HG03095 (cell line): ENCODE measurements around the gene SLC22A15.
"Not testable (repeated sequence)": the region's sequence is repeated elsewhere in the genome, so short reads cannot be mapped to it uniquely, and the experiment has no call there.

Source experiments
- ATAC-seq: cut with Tn5 transposase; IDR thresholded peaks from one replicate; pipeline ENCODE4 v1.9.1; 2021; ENCODE audit warnings: moderate library complexity; ENCODE audit not compliant: unreplicated experiment

Gene SLC22A15

GRCh38 chr1:116031302-116031835, 55.1 kb downstream of the SLC22A15 start:
- no peak for ATAC-seq

DNA sequence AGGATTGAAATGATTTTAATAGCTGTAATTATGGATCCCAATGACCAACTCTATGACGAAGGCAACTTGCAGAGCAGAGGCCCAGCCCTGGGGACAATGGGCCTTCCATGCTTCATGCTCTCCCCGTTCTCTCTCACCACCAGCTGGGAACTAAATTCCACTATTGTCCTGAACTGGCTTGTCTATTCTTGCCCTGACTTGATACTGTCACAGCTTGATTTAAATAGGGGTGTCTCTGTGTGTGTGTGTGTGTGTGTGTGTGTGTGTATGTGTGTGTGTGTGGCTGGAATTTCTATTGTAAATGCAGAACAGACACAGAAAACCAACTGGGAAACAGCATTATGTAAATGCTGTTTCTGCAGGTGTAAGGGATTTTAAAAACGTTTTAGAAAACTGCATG, 57.0 kb downstream of the SLC22A15 start:
- ATAC-seq, result no peak

- ATAC-seq, result no peak
Observed at GRCh38 chr1:116036255-116036654, 59.9 kb downstream of the SLC22A15 start.

DNA sequence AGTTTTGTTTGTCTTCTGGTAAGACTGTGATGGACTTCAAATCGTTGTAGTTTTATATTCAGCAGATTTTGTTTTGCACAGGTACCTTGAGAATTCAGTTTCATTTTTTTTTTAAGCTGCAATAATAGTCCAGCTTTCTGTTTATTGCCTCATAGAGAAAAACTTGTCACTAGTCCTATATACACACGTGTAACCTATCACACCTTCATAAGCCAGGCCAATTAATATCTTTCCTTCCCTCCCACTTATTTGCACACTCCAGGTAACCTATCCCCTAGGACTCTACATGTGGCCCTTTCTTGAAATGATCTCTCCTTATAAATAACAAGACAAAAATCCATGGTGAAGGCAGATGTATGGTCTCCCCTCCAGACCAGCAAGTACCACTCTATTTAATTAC, 62.4 kb downstream of the SLC22A15 start:
- no peak for ATAC-seq

GRCh38 chr1:116044071-116044470, 67.8 kb downstream of the SLC22A15 start:
- ATAC-seq, result no peak

- ATAC-seq, result not testable (repeated sequence)
Observed at GRCh38 chr1:116046933-116047332, 70.6 kb downstream of the SLC22A15 start.

GRCh38 chr1:116051896-116052295, 75.6 kb downstream of the SLC22A15 start:
- not testable (repeated sequence) for ATAC-seq

DNA sequence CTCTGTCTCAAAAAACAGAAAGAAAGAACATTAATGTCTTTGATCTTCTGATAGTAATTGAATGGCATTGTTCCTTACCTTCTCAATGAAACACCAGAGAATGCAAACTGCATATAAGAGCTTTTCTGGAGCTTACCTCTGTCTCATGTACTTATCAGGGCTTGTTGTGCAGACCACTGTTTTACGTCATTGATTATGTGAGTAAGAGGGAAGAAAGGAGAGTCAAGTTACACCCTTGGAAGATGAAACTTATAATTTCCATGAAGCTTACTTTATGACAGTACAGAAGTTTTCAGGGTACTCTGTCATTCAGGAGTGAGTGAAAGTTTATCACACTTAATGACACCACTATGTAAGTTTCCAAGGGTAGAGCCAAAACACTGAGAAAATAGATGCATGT, 85.9 kb downstream of the SLC22A15 start:
- no peak for ATAC-seq

DNA sequence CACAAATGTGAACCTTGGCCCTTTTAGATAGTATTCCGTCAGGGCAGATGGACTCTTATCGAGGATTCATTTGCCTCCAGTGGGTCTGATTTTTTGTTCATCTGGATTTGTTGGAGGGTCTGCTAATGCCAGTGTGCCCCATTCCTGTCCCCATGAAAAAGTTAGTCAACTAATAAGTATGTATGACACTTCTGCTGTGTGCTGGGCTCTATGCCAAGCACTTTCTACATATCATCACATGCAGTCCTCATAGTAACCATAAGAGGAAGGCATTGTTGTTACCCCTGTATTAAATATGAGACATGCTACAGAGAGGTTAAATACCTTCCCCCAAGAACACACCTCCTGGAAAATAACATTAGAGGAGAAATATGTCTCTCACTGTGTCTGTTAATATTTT, 88.3 kb downstream of the SLC22A15 start:
- no peak for ATAC-seq

DNA sequence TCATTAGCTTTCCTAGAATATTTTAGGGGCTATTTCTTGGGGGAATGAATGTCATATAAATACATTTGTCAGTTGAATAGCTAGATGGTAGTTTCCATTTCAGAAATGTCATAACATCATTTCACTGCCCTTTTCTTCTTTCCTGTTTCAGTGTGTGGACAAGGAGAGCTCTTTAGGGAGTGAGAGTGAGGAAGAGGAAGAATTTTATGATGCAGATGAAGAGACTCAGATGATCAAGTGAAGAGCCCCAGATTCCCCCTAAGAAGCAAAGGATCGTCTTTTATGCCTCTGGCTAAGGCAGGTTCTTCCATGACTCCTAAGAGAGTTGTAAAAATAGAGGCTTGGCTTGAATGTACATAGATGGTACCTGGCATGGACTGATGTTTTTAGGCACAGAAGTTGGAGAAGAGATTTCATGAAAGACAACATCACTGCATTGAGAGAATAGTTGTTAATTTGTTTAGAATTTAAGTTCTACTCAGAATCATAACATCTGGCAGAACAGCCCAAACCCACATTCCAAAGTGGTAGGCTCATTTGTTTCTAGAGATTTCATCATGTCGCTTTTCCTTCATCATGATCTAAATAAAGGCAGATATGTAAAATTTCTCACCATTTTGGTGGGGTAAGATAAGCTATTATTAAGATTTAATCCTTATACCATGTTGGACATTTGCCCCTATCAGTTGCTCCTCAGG, 90.7 kb downstream of the SLC22A15 start:
- no peak for ATAC-seq

- no peak for ATAC-seq
Observed at GRCh38 chr1:116067566-116067890, 91.2 kb downstream of the SLC22A15 start.

DNA sequence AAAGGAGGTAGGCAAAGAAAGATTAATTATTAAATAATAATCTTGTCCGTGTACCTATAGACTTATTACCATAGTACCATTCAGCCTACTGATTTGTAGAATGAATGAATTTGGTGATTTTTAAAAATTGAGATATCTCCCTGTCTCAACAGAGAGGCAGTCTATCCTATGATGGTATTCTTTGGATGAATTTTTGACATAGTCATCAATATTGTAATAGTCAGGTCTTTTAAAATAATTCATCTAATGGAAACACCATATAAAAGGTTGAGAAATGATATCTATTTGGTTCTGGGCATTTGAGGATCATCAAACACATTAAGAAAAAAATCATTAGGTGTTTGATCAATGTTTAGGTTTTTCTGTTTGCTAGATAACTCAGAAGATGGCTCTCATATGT, 99.3 kb downstream of the SLC22A15 start:
- ATAC-seq, result no peak

GRCh38 chr1:116075990-116076389, 99.7 kb downstream of the SLC22A15 start:
- ATAC-seq, result no peak

- ATAC-seq, result no peak
Observed at GRCh38 chr1:116076831-116077230, 100.5 kb downstream of the SLC22A15 start.

GRCh38 chr1:116078699-116079223, 102.4 kb downstream of the SLC22A15 start:
- ATAC-seq, result no peak

GRCh38 chr1:116087628-116088027, 111.3 kb downstream of the SLC22A15 start:
- ATAC-seq, result no peak

GRCh38 chr1:116089870-116090269, 113.6 kb downstream of the SLC22A15 start:
- no peak for ATAC-seq

- no peak for ATAC-seq
Observed at GRCh38 chr1:116091083-116091482, 114.8 kb downstream of the SLC22A15 start.

DNA sequence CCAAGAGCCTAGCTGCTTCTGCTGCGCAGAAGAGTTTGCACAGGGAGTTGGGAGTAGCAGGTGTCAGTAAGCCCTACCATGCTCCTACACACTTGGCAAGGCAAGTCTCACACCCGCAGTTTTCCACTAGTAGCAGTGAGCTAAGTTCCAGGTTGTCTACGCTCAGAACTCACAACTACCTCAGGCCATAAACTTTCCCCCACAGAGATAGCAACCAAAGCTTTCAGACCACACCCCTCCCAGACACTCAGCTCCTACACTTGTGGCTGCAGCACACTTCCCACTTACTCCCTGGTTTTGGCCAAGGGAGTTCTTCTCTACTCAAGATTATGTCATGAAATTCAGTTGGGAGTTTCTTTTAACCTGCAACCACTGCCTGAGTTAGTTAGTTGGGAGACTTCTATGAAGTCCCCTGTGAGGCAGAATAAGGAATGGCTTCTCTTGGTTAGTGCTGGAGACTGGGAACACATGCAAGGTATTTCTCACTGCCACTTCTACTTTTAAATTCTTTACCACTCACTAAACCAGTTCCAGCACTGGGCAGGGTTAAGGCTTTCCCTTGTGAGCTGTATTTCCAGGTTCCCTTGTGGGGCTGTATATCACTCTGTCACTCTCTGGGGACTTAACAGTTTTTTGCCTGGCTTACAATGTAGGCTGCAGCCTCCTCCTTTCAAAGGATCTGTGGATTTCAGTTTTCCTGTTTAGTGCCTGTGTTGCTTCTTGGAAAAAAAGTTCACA, 116.6 kb downstream of the SLC22A15 start:
- no peak for ATAC-seq

GRCh38 chr1:116095027-116095426, 118.7 kb downstream of the SLC22A15 start:
- no peak for ATAC-seq

DNA sequence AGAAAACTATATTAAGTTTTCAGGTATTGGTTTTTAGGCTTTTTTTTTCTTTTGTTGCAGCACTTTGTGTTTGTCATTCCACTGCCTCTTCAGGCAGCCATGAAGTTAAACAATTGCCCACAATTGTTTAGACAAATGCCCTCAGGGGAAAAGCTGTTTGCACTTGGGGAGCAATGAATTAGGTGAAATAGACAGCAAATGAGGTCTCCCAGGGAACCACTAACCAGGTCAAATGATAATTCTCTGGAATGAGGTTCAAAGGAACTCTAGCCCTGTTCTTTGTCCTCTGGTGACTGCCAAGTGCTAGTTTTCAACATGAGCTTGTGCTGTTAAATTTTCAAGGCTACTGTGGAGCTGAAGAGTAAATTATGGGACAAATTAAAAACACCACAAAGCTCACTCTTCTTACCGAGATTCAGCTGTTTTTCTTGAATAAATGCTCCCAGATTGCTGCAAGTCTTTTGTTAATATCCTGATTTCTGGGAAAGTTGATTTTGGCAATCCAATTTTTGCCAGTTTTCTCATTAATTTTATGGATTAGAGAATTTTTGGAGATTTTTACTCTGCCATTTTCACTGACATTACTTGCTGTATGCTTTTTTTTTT, 119.8 kb downstream of the SLC22A15 start:
- no peak for ATAC-seq

DNA sequence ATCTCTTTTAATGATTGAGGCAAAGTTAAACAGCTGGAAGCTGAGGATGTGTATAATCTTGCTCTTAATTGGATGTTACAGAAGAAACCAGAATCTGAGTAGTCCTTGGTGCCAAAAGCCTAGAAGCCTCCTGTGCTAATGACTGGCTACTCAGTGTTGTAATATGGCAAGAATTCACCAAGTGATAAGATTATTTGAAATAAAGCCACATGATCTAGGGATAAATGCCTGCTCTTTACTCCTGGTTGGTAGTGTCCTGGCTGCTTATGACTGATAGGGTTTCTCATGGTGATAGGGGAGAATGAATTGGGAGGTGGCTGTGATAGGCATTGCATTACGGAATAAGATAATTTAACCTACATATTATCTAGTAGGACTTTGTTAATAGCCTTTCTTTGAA, 121.3 kb downstream of the SLC22A15 start:
- ATAC-seq, result no peak
